OCI-LY1 (cell line): ENCODE data around the gene TCERG1L.

Experiments used
- H2AFZ ChIP-seq: fragments of 200-600 bp; sonication (generic), shearing (Covaris generic); 2 replicates; pipeline ENCODE4 v1.6.0; 2014; ENCODE audit warnings: antibody characterized with exemption, mild to moderate bottlenecking, low read length
- H3F3A ChIP-seq: fragments of 200-600 bp; sonication (generic), shearing (Covaris generic); 2 replicates; pipeline ENCODE4 v1.6.0; 2014; ENCODE audit warnings: mild to moderate bottlenecking, antibody characterized with exemption, low read length, moderate library complexity; ENCODE audit not compliant: insufficient read depth
- H3K27ac ChIP-seq: fragments of 200-600 bp; sonication (generic); 2 replicates; pipeline ENCODE4 v1.5.1; 2014; ENCODE audit warnings: low read length, mixed run types, mild to moderate bottlenecking, low read depth; ENCODE audit not compliant: poor library complexity, severe bottlenecking
- H3K27me3 ChIP-seq: fragments of 200-600 bp; sonication (generic); 2 replicates; pipeline ENCODE4 v1.6.0; 2014; ENCODE audit warnings: antibody characterized with exemption, mild to moderate bottlenecking, low read length, moderate library complexity; ENCODE audit not compliant: insufficient read depth
- H3K36me3 ChIP-seq: fragments of 200-600 bp; sonication (generic); 2 replicates; pipeline ENCODE4 v1.6.1; 2014; ENCODE audit warnings: mild to moderate bottlenecking, antibody characterized with exemption, low read length, moderate library complexity, mixed read lengths; ENCODE audit not compliant: insufficient read depth
- H3K4me1 ChIP-seq: fragments of 200-600 bp; sonication (generic); 2 replicates; pipeline ENCODE4 v1.5.1; 2014; ENCODE audit warnings: mild to moderate bottlenecking, low read length, moderate library complexity; ENCODE audit not compliant: insufficient read depth, severe bottlenecking
- H3K4me2 ChIP-seq: fragments of 200-600 bp; sonication (generic), shearing (Covaris generic); 2 replicates; pipeline ENCODE4 v1.6.1; 2014; ENCODE audit warnings: low read length
- H3K4me3 ChIP-seq: fragments of 200-600 bp; sonication (generic); 2 replicates; pipeline ENCODE4 v1.5.1; 2014; ENCODE audit warnings: low read length, low read depth, mild to moderate bottlenecking, mixed read lengths; ENCODE audit not compliant: poor library complexity, severe bottlenecking
- H3K79me2 ChIP-seq: fragments of 200-600 bp; shearing (Covaris generic); 2 replicates; pipeline ENCODE4 v1.6.1; 2016; ENCODE audit warnings: mixed run types, low read length, mixed read lengths; ENCODE audit not compliant: insufficient read depth
- H3K9ac ChIP-seq: fragments of 200-600 bp; sonication (generic), shearing (Covaris generic); 2 replicates; pipeline ENCODE4 v1.6.1; 2014; ENCODE audit warnings: mild to moderate bottlenecking, low read length, mixed read lengths
- H3K9me2 ChIP-seq: fragments of 200-600 bp; sonication (generic), shearing (Covaris generic); 2 replicates; pipeline ENCODE4 v1.6.1; 2014; ENCODE audit warnings: low read depth, mild to moderate bottlenecking, low read length, mixed read lengths
- H3K9me3 ChIP-seq: fragments of 200-600 bp; shearing (Covaris generic); 2 replicates; pipeline ENCODE4 v1.6.1; 2014; ENCODE audit warnings: low read length, mixed read lengths
- H4K20me1 ChIP-seq: fragments of 200-600 bp; sonication (generic), shearing (Covaris generic); 2 replicates; pipeline ENCODE4 v1.6.0; 2016; ENCODE audit warnings: mild to moderate bottlenecking, low read length; ENCODE audit not compliant: insufficient read depth
- EZH2 ChIP-seq: fragments of 200-600 bp; sonication (generic), shearing (Covaris generic); IDR thresholded peaks from 2 replicates; pipeline ENCODE4 v1.8.0; 2017; ENCODE audit warnings: borderline replicate concordance, mixed run types, mild to moderate bottlenecking, antibody characterized with exemption, low read length, moderate library complexity, mixed read lengths
- TF ChIP-seq, protein P1 (sequence below): fragments of 200-600 bp; sonication (generic), shearing (Covaris generic); IDR thresholded peaks from 2 replicates; pipeline ENCODE4 v1.5.1; 2017; ENCODE audit warnings: mild to moderate bottlenecking, antibody characterized with exemption, low read length, moderate library complexity, mixed read lengths

The TCERG1L gene

DNA sequence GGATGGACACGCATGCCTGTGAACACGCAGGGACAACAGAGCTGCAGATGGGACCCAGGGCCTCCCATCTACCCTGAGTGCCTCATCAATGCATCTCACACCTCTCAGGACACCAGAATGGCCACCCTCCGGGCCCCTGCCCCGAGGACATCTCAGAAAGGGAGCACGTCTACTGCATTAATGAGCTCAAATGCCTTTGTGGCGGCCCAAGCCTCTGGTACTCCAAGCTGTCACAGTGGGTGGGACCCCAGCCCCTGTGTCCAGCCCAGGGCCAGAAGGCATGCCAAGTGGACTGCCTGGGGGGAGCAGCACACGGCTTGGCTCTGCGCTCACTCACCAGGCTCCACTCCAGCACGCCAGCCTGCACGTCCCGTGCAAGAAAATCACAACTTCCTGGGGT, 52.0 kb downstream of the TCERG1L start:
- no peaks in the 10 kb centered on the region for H3K36me3 ChIP-seq
- no peak overlapping the region for H2AFZ ChIP-seq
- no peak for TF ChIP-seq EZH2
- H3K9ac ChIP-seq = no peak overlapping the region
- H3K9me3 ChIP-seq = no peaks in the 10 kb centered on the region
- no peaks in the 10 kb centered on the region for H3K9me2 ChIP-seq
- H3K79me2 ChIP-seq = no peaks in the 10 kb centered on the region
- H3K27ac ChIP-seq = no peak overlapping the region
- no peaks in the 10 kb centered on the region for H4K20me1 ChIP-seq
- no peaks in the 10 kb centered on the region for H3F3A ChIP-seq
- H3K4me1 ChIP-seq = no peaks in the 10 kb centered on the region
- no peak overlapping the region for H3K4me3 ChIP-seq
- H3K4me2 ChIP-seq = no peak overlapping the region
- H3K27me3 ChIP-seq = no peaks in the 10 kb centered on the region

DNA sequence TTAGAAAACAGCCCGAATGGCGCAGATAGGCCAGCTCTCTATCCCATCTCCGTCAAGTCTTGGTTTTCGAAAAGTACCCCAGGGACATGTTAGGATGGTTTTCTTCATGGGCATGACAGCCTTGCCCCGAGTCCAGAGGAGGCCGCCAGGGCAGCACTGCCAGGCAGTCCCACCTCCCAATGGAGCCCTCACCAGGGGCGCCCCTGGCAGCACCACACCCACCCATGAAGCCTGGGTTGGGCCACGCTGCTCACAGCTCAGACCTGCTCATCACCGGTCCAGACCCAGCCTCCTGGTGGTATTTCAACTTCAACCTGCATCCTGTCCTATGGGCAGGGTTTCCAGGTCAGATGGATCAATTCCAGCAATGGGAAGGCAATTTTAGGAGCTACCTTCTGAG, 53.3 kb downstream of the TCERG1L start:
- H3K9ac ChIP-seq = no peak overlapping the region
- H3K4me3 ChIP-seq = no peak overlapping the region
- H3K27me3 ChIP-seq = no peaks in the 10 kb centered on the region
- H3K36me3 ChIP-seq = no peaks in the 10 kb centered on the region
- H3K4me1 ChIP-seq = no peaks in the 10 kb centered on the region
- H3K27ac ChIP-seq = no peak overlapping the region
- TF ChIP-seq, protein P1, sequence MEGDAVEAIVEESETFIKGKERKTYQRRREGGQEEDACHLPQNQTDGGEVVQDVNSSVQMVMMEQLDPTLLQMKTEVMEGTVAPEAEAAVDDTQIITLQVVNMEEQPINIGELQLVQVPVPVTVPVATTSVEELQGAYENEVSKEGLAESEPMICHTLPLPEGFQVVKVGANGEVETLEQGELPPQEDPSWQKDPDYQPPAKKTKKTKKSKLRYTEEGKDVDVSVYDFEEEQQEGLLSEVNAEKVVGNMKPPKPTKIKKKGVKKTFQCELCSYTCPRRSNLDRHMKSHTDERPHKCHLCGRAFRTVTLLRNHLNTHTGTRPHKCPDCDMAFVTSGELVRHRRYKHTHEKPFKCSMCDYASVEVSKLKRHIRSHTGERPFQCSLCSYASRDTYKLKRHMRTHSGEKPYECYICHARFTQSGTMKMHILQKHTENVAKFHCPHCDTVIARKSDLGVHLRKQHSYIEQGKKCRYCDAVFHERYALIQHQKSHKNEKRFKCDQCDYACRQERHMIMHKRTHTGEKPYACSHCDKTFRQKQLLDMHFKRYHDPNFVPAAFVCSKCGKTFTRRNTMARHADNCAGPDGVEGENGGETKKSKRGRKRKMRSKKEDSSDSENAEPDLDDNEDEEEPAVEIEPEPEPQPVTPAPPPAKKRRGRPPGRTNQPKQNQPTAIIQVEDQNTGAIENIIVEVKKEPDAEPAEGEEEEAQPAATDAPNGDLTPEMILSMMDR = no peak
- no peak for TF ChIP-seq EZH2
- no peaks in the 10 kb centered on the region for H3K9me2 ChIP-seq
- no peak overlapping the region for H3K4me2 ChIP-seq
- H3K79me2 ChIP-seq = no peaks in the 10 kb centered on the region
- H3K9me3 ChIP-seq = no peaks in the 10 kb centered on the region
- no peaks in the 10 kb centered on the region for H3F3A ChIP-seq
- no peak overlapping the region for H2AFZ ChIP-seq
- H4K20me1 ChIP-seq = no peaks in the 10 kb centered on the region

DNA sequence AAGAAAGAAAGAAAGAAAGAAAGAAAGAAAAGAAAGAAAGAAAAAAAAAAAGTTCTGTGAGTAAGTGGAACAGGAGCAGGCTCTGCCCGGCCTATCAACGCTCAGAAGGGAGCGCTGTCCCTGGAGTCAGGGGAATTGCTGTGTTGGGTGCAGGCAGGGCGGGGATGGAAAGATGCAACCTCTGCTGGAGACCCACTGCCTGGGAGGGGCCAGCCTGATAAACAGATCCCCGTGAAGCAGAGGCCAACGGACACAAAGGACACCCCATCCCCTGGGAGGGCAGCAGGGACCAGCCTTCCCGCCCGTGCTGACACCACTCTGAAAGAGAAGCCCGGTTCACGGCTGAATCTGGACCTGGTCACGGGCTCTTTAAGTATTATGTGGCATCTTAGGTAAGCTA, 54.5 kb downstream of the TCERG1L start:
- Histone ChIP-seq H2AFZ (no peak overlapping the region), H3K9me2 (no peaks in the 10 kb centered on the region), H3K4me2 (no peak overlapping the region), H3K27me3 (no peaks in the 10 kb centered on the region), H3K36me3 (no peaks in the 10 kb centered on the region), H3K27ac (no peak overlapping the region), H3K9ac (no peak overlapping the region), H3K79me2 (no peaks in the 10 kb centered on the region), H3K9me3 (no peaks in the 10 kb centered on the region), H3K4me1 (no peaks in the 10 kb centered on the region), H4K20me1 (no peaks in the 10 kb centered on the region), H3K4me3 (no peak overlapping the region), H3F3A (no peaks in the 10 kb centered on the region)
- TF ChIP-seq EZH2 = no peak
- TF ChIP-seq, protein P1 = no peak

DNA sequence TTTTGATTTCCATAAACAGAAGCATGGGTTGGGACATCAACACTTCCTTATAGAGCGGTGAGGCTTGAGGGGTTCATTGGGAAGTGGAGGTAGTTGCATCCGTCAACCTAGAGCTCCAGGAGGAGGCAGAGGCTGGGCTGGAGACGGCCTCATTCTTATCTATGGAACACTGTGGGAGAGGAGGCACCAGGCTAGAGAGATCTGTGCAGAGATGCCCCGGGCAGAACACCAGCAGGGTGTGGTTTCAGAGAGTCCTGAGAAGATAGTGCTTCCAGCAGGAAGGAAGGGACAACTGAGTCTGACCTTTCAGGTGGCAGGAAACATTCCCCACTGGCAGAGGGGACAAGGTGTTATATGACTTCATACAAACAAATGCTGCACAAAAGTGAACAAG, 56.7 kb downstream of the TCERG1L start:
- no peak overlapping the region for H2AFZ ChIP-seq
- no peaks in the 10 kb centered on the region for H4K20me1 ChIP-seq
- no peak overlapping the region for H3K27ac ChIP-seq
- no peaks in the 10 kb centered on the region for H3K36me3 ChIP-seq
- no peak overlapping the region for H3K4me3 ChIP-seq
- H3K4me1 ChIP-seq = no peaks in the 10 kb centered on the region
- H3K4me2 ChIP-seq = no peak overlapping the region
- H3K9me3 ChIP-seq = no peaks in the 10 kb centered on the region
- no peaks in the 10 kb centered on the region for H3K9me2 ChIP-seq
- H3K79me2 ChIP-seq = no peaks in the 10 kb centered on the region
- H3K9ac ChIP-seq = no peak overlapping the region
- no peaks in the 10 kb centered on the region for H3F3A ChIP-seq
- H3K27me3 ChIP-seq = no peaks in the 10 kb centered on the region
- TF ChIP-seq, protein P1 = no peak
